Keratinocyte (primary cell): ENCODE measurements around the gene ARHGDIB. TPM values are rescaled to one million over a fixed set of nuclear protein-coding genes. Genes with fewer than 3 reads are reported as not detected.

Experiments
- DNase-seq: peaks from one replicate; pipeline ENCODE4 v3.0.0-alpha.2; 2011; ENCODE audit warnings: low read depth, missing footprints, low spot score
- FAIRE-seq: peaks from 2 replicates; lab custom pipeline; 2011; peaks lifted over from hg19 to GRCh38; lab: Jason Lieb, UNC
- H2AFZ ChIP-seq: 2 replicates; pipeline ENCODE4 v1.6.0; 2012; ENCODE audit warnings: low read length, control low read depth, inconsistent platforms; ENCODE audit not compliant: control insufficient read depth
- H3K27ac ChIP-seq: 2 replicates; pipeline ENCODE4 v1.5.1; 2011; ENCODE audit warnings: low read length; ENCODE audit not compliant: control insufficient read depth, insufficient read depth
- H3K27me3 ChIP-seq: 3 replicates; pipeline ENCODE4 v1.6.0; 2011; ENCODE audit warnings: low read length; ENCODE audit not compliant: control insufficient read depth, insufficient read depth; ENCODE audit errors: extremely low read depth
- H3K36me3 ChIP-seq, 2 experiments: 2 replicates in 1 of 2; 3 replicates in 1 of 2; pipeline ENCODE4 v1.5.1; 2011; ENCODE audit warnings: low read length in 2 of 2, mild to moderate bottlenecking in 1 of 2; ENCODE audit not compliant: control insufficient read depth in 2 of 2, insufficient read depth in 2 of 2; ENCODE audit errors: extremely low read depth in 1 of 2
- H3K4me1 ChIP-seq: 3 replicates; pipeline ENCODE4 v1.5.1; 2011; ENCODE audit warnings: low read length; ENCODE audit not compliant: control insufficient read depth, insufficient read depth; ENCODE audit errors: extremely low read depth
- H3K4me2 ChIP-seq: 3 replicates; pipeline ENCODE4 v1.6.0; 2011; ENCODE audit warnings: low read depth, low read length; ENCODE audit not compliant: control insufficient read depth, insufficient read depth; ENCODE audit errors: extremely low read depth
- H3K4me3 ChIP-seq, 3 experiments: fragments of 200-600 bp in 1 of 3; sonication (generic) in 1 of 3; 2 replicates in 2 of 3; 3 replicates in 1 of 3; pipeline ENCODE4 v1.5.1; 2011 to 2016; ENCODE audit warnings: low read length in 3 of 3, mild to moderate bottlenecking in 3 of 3, control low read depth in 2 of 3, inconsistent platforms in 1 of 3, low read depth in 1 of 3, mixed read lengths in 1 of 3, mixed run types in 1 of 3, moderate library complexity in 1 of 3; ENCODE audit not compliant: control insufficient read depth in 2 of 3, insufficient read depth in 2 of 3; ENCODE audit errors: extremely low read depth in 1 of 3
- H3K79me2 ChIP-seq: 2 replicates; pipeline ENCODE4 v1.6.0; 2012; ENCODE audit warnings: low read length; ENCODE audit not compliant: control insufficient read depth, insufficient read depth
- H3K9ac ChIP-seq: 3 replicates; pipeline ENCODE4 v1.6.0; 2011; ENCODE audit warnings: low read length; ENCODE audit not compliant: control insufficient read depth, insufficient read depth; ENCODE audit errors: extremely low read depth
- H3K9me1 ChIP-seq: 3 replicates; pipeline ENCODE4 v1.6.0; 2011; ENCODE audit warnings: low read length; ENCODE audit not compliant: control insufficient read depth, insufficient read depth; ENCODE audit errors: extremely low read depth
- H3K9me3 ChIP-seq: 2 replicates; pipeline ENCODE4 v1.5.1; 2012; ENCODE audit warnings: low read depth, low read length; ENCODE audit not compliant: control insufficient read depth
- H4K20me1 ChIP-seq: 3 replicates; pipeline ENCODE4 v1.6.0; 2011; ENCODE audit warnings: low read length; ENCODE audit not compliant: control insufficient read depth, insufficient read depth; ENCODE audit errors: extremely low read depth
- EZH2 ChIP-seq: IDR thresholded peaks from one replicate; pipeline ENCODE4 v1.6.1; 2012; ENCODE audit warnings: inconsistent platforms, mild to moderate bottlenecking, low read length, moderate library complexity
- dilution Hi-C: fragments of 300-500 bp; cut with MboI; formaldehyde crosslinking; loops from one replicate; pipeline ENCODE4 v1.7.0; 2020; ENCODE audit warnings: low sequenced_read_pairs; ENCODE audit not compliant: extremely low pct_ligation_motif_present
- polyA plus RNA-seq, 5 experiments: library from polyadenylated mRNA; depleted of rRNA in 3 of 5; stranded (reverse) in 3 of 5; stranded (forward) in 1 of 5; unstranded in 1 of 5; fragments of >200 nt; gene quantifications; 1 replicate in 1 of 5; 2 replicates in 3 of 5; 3 replicates in 1 of 5; pipeline versions ENCODE4 v1.2.1 to v1.2.3, GENCODE V29; 2011 to 2012; ENCODE audit warnings: missing spikeins in 2 of 5, low read depth in 1 of 5, low replicate concordance in 1 of 5
- TF ChIP-seq, protein P1 (sequence below), 3 experiments: IDR thresholded peaks in 1 of 3; conservative IDR thresholded peaks in 1 of 3; optimal IDR thresholded peaks in 1 of 3; 2 replicates in 2 of 3; 3 replicates in 1 of 3; pipeline versions ENCODE3 to v1.5.1; 2011; ENCODE audit warnings: low read length in 3 of 3, mild to moderate bottlenecking in 3 of 3, moderate library complexity in 2 of 3, control low read depth in 1 of 3, inconsistent platforms in 1 of 3; ENCODE audit not compliant: insufficient read depth in 2 of 3; ENCODE audit errors: extremely low read depth in 1 of 3

ARHGDIB gene
- polyA plus RNA-seq, 1 donor (not counting 4 experiments of a cell fraction or from before 2014, with no cell fraction given) = 164 TPM

DNA sequence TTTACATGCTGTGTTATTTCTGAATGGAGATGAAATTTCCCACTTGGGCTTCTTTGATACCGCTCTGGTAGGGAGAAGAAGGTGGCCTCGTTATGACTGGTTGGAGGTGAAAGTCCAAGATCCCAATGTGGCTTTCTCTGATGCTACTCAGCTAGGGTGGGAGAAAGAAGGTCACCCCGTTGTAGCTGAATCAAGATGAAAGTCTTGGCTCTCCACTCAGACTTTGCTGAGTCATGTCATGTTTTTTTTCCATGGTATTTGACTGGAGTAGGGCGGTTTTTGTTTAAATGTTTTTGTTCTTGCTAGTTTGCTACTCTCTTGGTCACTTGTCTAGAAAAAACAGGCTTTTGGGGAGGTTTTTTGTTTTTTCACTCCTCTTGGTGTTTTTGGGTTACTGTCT, 9.1 kb upstream of the ARHGDIB start:
- Histone ChIP-seq H3K4me3 (no peak overlapping the region), H3K27ac (no peak overlapping the region), H4K20me1 (no peaks in the 10 kb centered on the region), H3K36me3 (no peaks in the 10 kb centered on the region), H3K9ac (no peak overlapping the region), H3K4me2 (no peak overlapping the region), H3K79me2 (no peaks in the 10 kb centered on the region), H2AFZ (no peak overlapping the region), H3K9me1 (no peaks in the 10 kb centered on the region), H3K4me1 (no peaks in the 10 kb centered on the region), H3K27me3 (no peaks in the 10 kb centered on the region), H3K9me3 (no peaks in the 10 kb centered on the region)
- DNase-seq (no peak), FAIRE-seq (no peak)
- TF ChIP-seq, protein P1, sequence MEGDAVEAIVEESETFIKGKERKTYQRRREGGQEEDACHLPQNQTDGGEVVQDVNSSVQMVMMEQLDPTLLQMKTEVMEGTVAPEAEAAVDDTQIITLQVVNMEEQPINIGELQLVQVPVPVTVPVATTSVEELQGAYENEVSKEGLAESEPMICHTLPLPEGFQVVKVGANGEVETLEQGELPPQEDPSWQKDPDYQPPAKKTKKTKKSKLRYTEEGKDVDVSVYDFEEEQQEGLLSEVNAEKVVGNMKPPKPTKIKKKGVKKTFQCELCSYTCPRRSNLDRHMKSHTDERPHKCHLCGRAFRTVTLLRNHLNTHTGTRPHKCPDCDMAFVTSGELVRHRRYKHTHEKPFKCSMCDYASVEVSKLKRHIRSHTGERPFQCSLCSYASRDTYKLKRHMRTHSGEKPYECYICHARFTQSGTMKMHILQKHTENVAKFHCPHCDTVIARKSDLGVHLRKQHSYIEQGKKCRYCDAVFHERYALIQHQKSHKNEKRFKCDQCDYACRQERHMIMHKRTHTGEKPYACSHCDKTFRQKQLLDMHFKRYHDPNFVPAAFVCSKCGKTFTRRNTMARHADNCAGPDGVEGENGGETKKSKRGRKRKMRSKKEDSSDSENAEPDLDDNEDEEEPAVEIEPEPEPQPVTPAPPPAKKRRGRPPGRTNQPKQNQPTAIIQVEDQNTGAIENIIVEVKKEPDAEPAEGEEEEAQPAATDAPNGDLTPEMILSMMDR (optimal IDR thresholded peaks at IDR 0.05 in 1 of 3, IDR thresholded peaks at IDR 0.05 in 1 of 3, conservative IDR thresholded peaks at IDR 0.05 in 1 of 3; ENCODE audit: extremely low read depth in 1 of 3, insufficient read depth in 2 of 3, low read length in 3 of 3) = no peak
- no peak for TF ChIP-seq EZH2
- dilution Hi-C loops = no loop called here

DNA sequence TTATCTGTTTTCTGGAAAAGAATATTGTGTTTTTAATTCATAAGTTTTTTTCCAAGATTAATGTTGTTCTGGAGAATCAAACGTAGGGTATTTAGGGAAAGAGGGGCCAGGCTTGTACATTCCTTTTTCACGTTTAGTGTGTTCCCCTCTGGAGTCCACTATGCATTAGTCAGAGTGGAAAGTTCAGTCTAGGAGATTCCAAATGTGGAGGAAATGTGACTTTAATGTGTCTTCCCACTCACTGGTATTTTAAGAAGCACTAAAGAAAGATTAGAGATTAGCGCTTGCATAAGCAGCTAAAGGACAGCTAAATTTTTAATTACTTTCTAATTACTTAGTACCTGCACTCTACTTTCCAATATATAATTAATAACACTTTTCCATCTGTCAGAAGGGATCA, 7.1 kb upstream of the ARHGDIB start:
- no peak for DNase-seq
- H3K79me2 ChIP-seq = no peaks in the 10 kb centered on the region
- FAIRE-seq = no peak
- H3K27ac ChIP-seq = no peak overlapping the region
- H3K9ac ChIP-seq = no peak overlapping the region
- no peaks in the 10 kb centered on the region for H3K9me3 ChIP-seq
- H3K27me3 ChIP-seq = no peaks in the 10 kb centered on the region
- H4K20me1 ChIP-seq = no peaks in the 10 kb centered on the region
- H3K4me1 ChIP-seq = no peaks in the 10 kb centered on the region
- dilution Hi-C loops = no loop called here
- H3K4me3 ChIP-seq = no peak overlapping the region
- no peaks in the 10 kb centered on the region for H3K9me1 ChIP-seq
- H3K4me2 ChIP-seq = no peak overlapping the region
- H3K36me3 ChIP-seq = no peaks in the 10 kb centered on the region
- no peak overlapping the region for H2AFZ ChIP-seq
- TF ChIP-seq EZH2 = no peak
- TF ChIP-seq, protein P1 (optimal IDR thresholded peaks at IDR 0.05 in 1 of 3, IDR thresholded peaks at IDR 0.05 in 1 of 3, conservative IDR thresholded peaks at IDR 0.05 in 1 of 3; ENCODE audit: extremely low read depth in 1 of 3, insufficient read depth in 2 of 3, low read length in 3 of 3) = no peak
